ENCODE data around the gene HOXD9. TPM values are rescaled to one million over a fixed set of nuclear protein-coding genes. Genes with fewer than 3 reads are reported as not detected.

The HOXD9 gene
- polyA plus RNA-seq, 3 donors: not detected

GRCh38 chr2:176099728-176100546 is 22.6 kb upstream of the HOXD9 start, which contains the start of gene HOXD12:
Gene HOXD12 (plus strand): TSS chr2:176099795. CDS start chr2:176099802, 7 bp downstream.
- peaks cover 30% of the 10 kb centered on the region for H3K4me1 Mint-ChIP-seq
- Histone ChIP-seq H3K27ac (ENCODE audit: low read depth in 1 of 2, low read length in 2 of 2) (no peak within 1 kb of the TSS), H2AFZ (ENCODE audit: insufficient read depth, low read depth, low read length, poor library complexity, severe bottlenecking) (no peak within 1 kb of the TSS), H3K9me3 (replicated peaks in 1 of 2; ENCODE audit: control insufficient read depth in 1 of 2, insufficient read depth in 1 of 2, low read length in 2 of 2) (peaks cover 0 to 77% of the 10 kb centered on the region in 2 donors), H3K4me2 (replicated peaks; ENCODE audit: extremely low read depth, low read length, poor library complexity, severe bottlenecking) (no peak within 1 kb of the TSS), H3K9ac (ENCODE audit: insufficient read depth, low read length, poor library complexity, severe bottlenecking) (no peak within 1 kb of the TSS), H3K4me1 (ENCODE audit: control insufficient read depth in 1 of 2, insufficient read depth in 2 of 2, low read length in 2 of 2) (peaks cover 12 to 15% of the 10 kb centered on the region in 2 donors), H3K79me2 (ENCODE audit: insufficient read depth, low read length) (no peaks in the 10 kb centered on the region), H3K36me3 (replicated peaks in 1 of 2; ENCODE audit: control insufficient read depth in 1 of 2, insufficient read depth in 2 of 2, low read length in 2 of 2) (no peaks in the 10 kb centered on the region), H4K20me1 (ENCODE audit: insufficient read depth, low read length) (no peaks in the 10 kb centered on the region), H3K27me3 (ENCODE audit: control insufficient read depth in 2 of 2, insufficient read depth in 2 of 2, low read length in 2 of 2) (peaks cover 95 to 100% of the 10 kb centered on the region in 2 donors), H3K4me3 (replicated peaks in 1 of 3; ENCODE audit: low read depth in 2 of 3, low read length in 3 of 3) (no peak within 1 kb of the TSS)
- H3K9me3 Mint-ChIP-seq: peaks cover 0 to 38% (median 23%) of the 10 kb centered on the region in 7 donors
- H3K27ac Mint-ChIP-seq: peak within 1 kb of the TSS in 1 of 7 donors; percentile 41
- intact Hi-C loops (cut with micrococcal nuclease): loop anchor here (5.0 to 10.0 kb wide), 4 partner anchors 415 to 1765 kb away; partner anchors contain the start of gene SP9 (in 1 of the 2)
- no peak for TF ChIP-seq CTCF (IDR thresholded peaks at IDR 0.05)
- H3K4me3 Mint-ChIP-seq: peak within 1 kb of the TSS in 1 of 2 donors; percentile 97
- WGBS (ENCODE audit: insufficient coverage): 6% methylated on average over 57 of the region's 70 CpGs
- no peak for DNase-seq
- peaks cover 0 to 3% of the 10 kb centered on the region in 2 donors for H3K36me3 Mint-ChIP-seq
- peaks cover 98 to 99% (median 99%) of the 10 kb centered on the region in 3 donors for H3K27me3 Mint-ChIP-seq (ENCODE audit: low read depth in 3 of 3)

- 11% methylated on average over 26 of the region's 28 CpGs for WGBS (ENCODE audit: insufficient coverage)
- intact Hi-C loops (cut with micrococcal nuclease): no loop called here
Measured at GRCh38 chr2:176100547-176101140, 21.9 kb upstream of the HOXD9 start.

More at GRCh38 chr2:176100547-176101140, 21.9 kb upstream of the HOXD9 start:
- H3K27me3 ChIP-seq (ENCODE audit: control insufficient read depth in 2 of 2, insufficient read depth in 2 of 2, low read length in 2 of 2): peaks cover 93 to 100% of the 10 kb centered on the region in 2 donors
- no peak overlapping the region for H3K27ac ChIP-seq (ENCODE audit: low read depth in 1 of 2, low read length in 2 of 2)
- peaks cover 12 to 15% of the 10 kb centered on the region in 2 donors for H3K4me1 ChIP-seq (ENCODE audit: control insufficient read depth in 1 of 2, insufficient read depth in 2 of 2, low read length in 2 of 2)
- DNase-seq: no peak
- H3K9me3 ChIP-seq (replicated peaks in 1 of 2; ENCODE audit: control insufficient read depth in 1 of 2, insufficient read depth in 1 of 2, low read length in 2 of 2): peaks cover 0 to 77% of the 10 kb centered on the region in 2 donors
- Mint-ChIP-seq H3K27me3 (ENCODE audit: low read depth in 3 of 3) (peaks cover 98 to 99% (median 99%) of the 10 kb centered on the region in 3 donors), H3K4me3 (peak overlapping the region in 1 of 2 donors; percentile 71), H3K9me3 (peaks cover 0 to 38% (median 26%) of the 10 kb centered on the region in 7 donors), H3K36me3 (peaks cover 0 to 3% of the 10 kb centered on the region in 2 donors), H3K4me1 (peaks cover 30% of the 10 kb centered on the region), H3K27ac (peak overlapping the region in 1 of 7 donors; percentile 42)
- H4K20me1 ChIP-seq (ENCODE audit: insufficient read depth, low read length): no peaks in the 10 kb centered on the region
- no peak overlapping the region for H3K9ac ChIP-seq (ENCODE audit: insufficient read depth, low read length, poor library complexity, severe bottlenecking)
- H2AFZ ChIP-seq (ENCODE audit: insufficient read depth, low read depth, low read length, poor library complexity, severe bottlenecking): no peak overlapping the region
- H3K4me3 ChIP-seq (replicated peaks in 1 of 3; ENCODE audit: low read depth in 2 of 3, low read length in 3 of 3): no peak overlapping the region
- no peaks in the 10 kb centered on the region for H3K79me2 ChIP-seq (ENCODE audit: insufficient read depth, low read length)
- no peak overlapping the region for H3K4me2 ChIP-seq (replicated peaks; ENCODE audit: extremely low read depth, low read length, poor library complexity, severe bottlenecking)
- H3K36me3 ChIP-seq (replicated peaks in 1 of 2; ENCODE audit: control insufficient read depth in 1 of 2, insufficient read depth in 2 of 2, low read length in 2 of 2): no peaks in the 10 kb centered on the region
- TF ChIP-seq CTCF (IDR thresholded peaks at IDR 0.05): no peak

All from CD14-positive monocyte (primary cell).